ENCODE measurements around the gene MYCBP. TPM values are rescaled to one million over a fixed set of nuclear protein-coding genes. Genes with fewer than 3 reads are reported as not detected.

Gene MYCBP
- total and polyA plus RNA-seq, 2 experiments from 2014 or later: 33.6 to 82.3 TPM

GRCh38 chr1:38917337-38917736 is 44.2 kb upstream of the MYCBP start:
- no peaks in the 10 kb centered on the region for H3K9me3 Mint-ChIP-seq
- H3K4me1 Mint-ChIP-seq: peaks cover 5% of the 10 kb centered on the region; the same call in 2 of the 3 replicates
- Histone ChIP-seq H3K36me3 (ENCODE audit: insufficient read depth) (no peaks in the 10 kb centered on the region), H3K79me2 (replicated peaks; ENCODE audit: insufficient read depth) (no peaks in the 10 kb centered on the region), H3K4me2 (no peak overlapping the region), H4K20me1 (replicated peaks; ENCODE audit: insufficient read depth) (no peaks in the 10 kb centered on the region), H3K9me2 (ENCODE audit: insufficient read depth) (no peaks in the 10 kb centered on the region), H2AFZ (no peak overlapping the region), H3K4me1 (ENCODE audit: insufficient read depth) (no peaks in the 10 kb centered on the region), H3F3A (replicated peaks; ENCODE audit: low read depth) (no peaks in the 10 kb centered on the region), H3K27ac (ENCODE audit: low read depth) (no peak overlapping the region), H3K27me3 (ENCODE audit: insufficient read depth) (no peaks in the 10 kb centered on the region), H3K4me3 (no peak overlapping the region)
- no peaks in the 10 kb centered on the region for H3K36me3 Mint-ChIP-seq (ENCODE audit: low read depth)
- no peak overlapping the region for H3K4me3 Mint-ChIP-seq
- ATAC-seq (no peak), DNase-seq (ENCODE audit: low spot score) (no peak)
- no peaks in the 10 kb centered on the region for H3K27me3 Mint-ChIP-seq (ENCODE audit: insufficient read depth, low read depth, poor library complexity)
- TF ChIP-seq ZNF462 (CRISPR knock-in tag; IDR thresholded peaks at IDR 0.05) (no peak), STAT1 (IDR thresholded peaks at IDR 0.05; ENCODE audit: unreplicated experiment) (no peak), POLR2AphosphoS5 (IDR thresholded peaks at IDR 0.05; ENCODE audit: low read depth) (no peak), REST (IDR thresholded peaks at IDR 0.05; ENCODE audit: unreplicated experiment) (no peak), EZH2 (IDR thresholded peaks at IDR 0.05; ENCODE audit: low read depth, unreplicated experiment) (no peak), CTCF (conservative IDR thresholded peaks at IDR 0.05; ENCODE audit: low read depth in 2 of 2) (no peak), CREB1 (CRISPR knock-in tag; IDR thresholded peaks at IDR 0.05; ENCODE audit: low read depth) (no peak), ETS1 (IDR thresholded peaks at IDR 0.05) (no peak), EZH2phosphoT487 (IDR thresholded peaks at IDR 0.05; ENCODE audit: unreplicated experiment) (no peak), ZNF331 (CRISPR knock-in tag; IDR thresholded peaks at IDR 0.05; ENCODE audit: low read depth) (no peak), NANOG (IDR thresholded peaks at IDR 0.05; ENCODE audit: borderline replicate concordance) (no peak), ZNF114 (CRISPR knock-in tag; IDR thresholded peaks at IDR 0.05) (no peak), JUNB (IDR thresholded peaks at IDR 0.05; ENCODE audit: unreplicated experiment) (no peak)
- no peak overlapping the region for H3K27ac Mint-ChIP-seq

Measured in GM23338 (cell line).